GM12892 (cell line): ENCODE results near the gene TMUB2.
"Not testable (repeated sequence)": the region's sequence is repeated elsewhere in the genome, so short reads cannot be mapped to it uniquely, and the experiment has no call there.

Experiments used
- POLR2A ChIP-seq: IDR thresholded peaks from 2 replicates; pipeline ENCODE4 v1.6.1; 2011; ENCODE audit warnings: low read depth, low read length, control low read depth
- TAF1 ChIP-seq: IDR thresholded peaks from 2 replicates; pipeline ENCODE4 v1.6.1; 2011; ENCODE audit warnings: low read depth, mild to moderate bottlenecking, control low read depth, low read length, borderline replicate concordance

GRCh38 chr17:44149066-44149465 lies 37.7 kb upstream of the TMUB2 start:
- not testable (repeated sequence) for TF ChIP-seq TAF1, POLR2A
